Lung (tissue), 12 donors: Measurements from ENCODE around the gene TRPV5. TPM values are rescaled to one million over a fixed set of nuclear protein-coding genes. Genes with fewer than 3 reads are reported as not detected.

Experiments
- ATAC-seq: fragments of 200-7000 bp; cut with Tn5 transposase; one replicate; pipeline ENCODE4 v1.9.1; 2020; ENCODE audit warnings: moderate number of reproducible peaks; ENCODE audit not compliant: insufficient read depth, low FRiP score
- DNase-seq, 3 donors: peaks; one replicate each; pipeline ENCODE4 v3.0.0-alpha.2; 2013 to 2017
- H3K27ac ChIP-seq, 2 donors: one replicate each; pipeline ENCODE4 v1.5.1; 2013; ENCODE audit warnings: mild to moderate bottlenecking in 2 of 2, moderate library complexity in 2 of 2, control low read depth in 1 of 2, inconsistent platforms in 1 of 2, low read depth in 1 of 2, low read length in 1 of 2
- H3K27me3 ChIP-seq, 3 donors: one replicate each; pipeline ENCODE4 v1.5.1; 2013; ENCODE audit warnings: low read length in 2 of 3; ENCODE audit not compliant: control insufficient read depth in 3 of 3, insufficient read depth in 3 of 3
- H3K36me3 ChIP-seq, 4 donors: one replicate each; pipeline ENCODE4 v1.5.1; 2013; ENCODE audit warnings: low read length in 4 of 4, mild to moderate bottlenecking in 1 of 4, moderate library complexity in 1 of 4; ENCODE audit not compliant: control insufficient read depth in 4 of 4, insufficient read depth in 4 of 4
- H3K4me1 ChIP-seq, 5 donors: one replicate each; pipeline ENCODE4 v1.5.1; 2013; ENCODE audit warnings: low read length in 5 of 5, mild to moderate bottlenecking in 2 of 5, moderate library complexity in 1 of 5; ENCODE audit not compliant: control insufficient read depth in 5 of 5, insufficient read depth in 5 of 5
- H3K4me3 ChIP-seq: one replicate; pipeline ENCODE4 v1.5.1; 2013; ENCODE audit warnings: mild to moderate bottlenecking, control low read depth, moderate library complexity
- H3K9ac ChIP-seq, 2 donors: one replicate each; pipeline ENCODE4 v1.5.1; 2013; ENCODE audit warnings: low read length in 2 of 2, control low read depth in 1 of 2; ENCODE audit not compliant: insufficient read depth in 1 of 2
- H3K9me3 ChIP-seq, 4 donors: one replicate each; pipeline ENCODE4 v1.5.1; 2013; ENCODE audit warnings: low read length in 3 of 4, mild to moderate bottlenecking in 1 of 4, moderate library complexity in 1 of 4; ENCODE audit not compliant: control insufficient read depth in 4 of 4, insufficient read depth in 3 of 4
- WGBS, 2 donors: extraction: QIAGEN DNeasy Blood & Tissue Kit; methylation state at CpG; one replicate each; pipeline ENCODE4 v1.1.7; 2013; 5-methylcytosine and 5-hydroxymethylcytosine counted together
- polyA plus RNA-seq, 2 donors: library from polyadenylated mRNA; stranded (reverse); fragments of 200-250 nt; gene quantifications; one replicate each; pipeline ENCODE4 v1.2.1, GENCODE V29; 2013
- total RNA-seq, 2 donors: library from RNA; depleted of rRNA in 1 of 2; stranded (reverse); fragments of >200 nt in 1 of 2; gene quantifications; one replicate each; pipeline ENCODE4 v1.2.1, GENCODE V29; 2014 to 2021
- TF ChIP-seq, protein P1 (sequence below): IDR thresholded peaks from 2 replicates; pipeline ENCODE4 v1.5.1; 2012; ENCODE audit warnings: mild to moderate bottlenecking; ENCODE audit errors: control extremely low read depth, extremely low read depth
- donor health status: control.
- donor health status: control.
- donor health status: Bipolar disorder and iron deficiency.
- donor health status: healthy.
- donor health status: DM: yes; HTN: yes; CAD: no.

TRPV5 gene
- total and polyA plus RNA-seq, 4 donors = 0.05 TPM; not detected in 3

- H3K4me1 ChIP-seq = peaks cover 0 to 18% (median 0%) of the 10 kb centered on the region in 5 donors
- TF ChIP-seq, protein P1, sequence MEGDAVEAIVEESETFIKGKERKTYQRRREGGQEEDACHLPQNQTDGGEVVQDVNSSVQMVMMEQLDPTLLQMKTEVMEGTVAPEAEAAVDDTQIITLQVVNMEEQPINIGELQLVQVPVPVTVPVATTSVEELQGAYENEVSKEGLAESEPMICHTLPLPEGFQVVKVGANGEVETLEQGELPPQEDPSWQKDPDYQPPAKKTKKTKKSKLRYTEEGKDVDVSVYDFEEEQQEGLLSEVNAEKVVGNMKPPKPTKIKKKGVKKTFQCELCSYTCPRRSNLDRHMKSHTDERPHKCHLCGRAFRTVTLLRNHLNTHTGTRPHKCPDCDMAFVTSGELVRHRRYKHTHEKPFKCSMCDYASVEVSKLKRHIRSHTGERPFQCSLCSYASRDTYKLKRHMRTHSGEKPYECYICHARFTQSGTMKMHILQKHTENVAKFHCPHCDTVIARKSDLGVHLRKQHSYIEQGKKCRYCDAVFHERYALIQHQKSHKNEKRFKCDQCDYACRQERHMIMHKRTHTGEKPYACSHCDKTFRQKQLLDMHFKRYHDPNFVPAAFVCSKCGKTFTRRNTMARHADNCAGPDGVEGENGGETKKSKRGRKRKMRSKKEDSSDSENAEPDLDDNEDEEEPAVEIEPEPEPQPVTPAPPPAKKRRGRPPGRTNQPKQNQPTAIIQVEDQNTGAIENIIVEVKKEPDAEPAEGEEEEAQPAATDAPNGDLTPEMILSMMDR = no peak
- H3K4me3 ChIP-seq = no peak overlapping the region
- no peak overlapping the region for H3K27ac ChIP-seq
- DNase-seq = no peak
- no peak overlapping the region for H3K9ac ChIP-seq
- no peaks in the 10 kb centered on the region for H3K9me3 ChIP-seq
- 89 to 96% methylated on average over 4 of the region's 4 CpGs for WGBS, 2 donors
- peaks cover 0 to 9% (median 8%) of the 10 kb centered on the region in 4 donors for H3K36me3 ChIP-seq
- ATAC-seq = no peak
- H3K27me3 ChIP-seq = no peaks in the 10 kb centered on the region
Measured at GRCh38 chr7:142862351-142862750, 71.2 kb downstream of the TRPV5 start.

- Histone ChIP-seq H3K9ac (no peak overlapping the region), H3K27me3 (no peaks in the 10 kb centered on the region), H3K36me3 (peaks cover 0 to 9% (median 8%) of the 10 kb centered on the region in 4 donors), H3K9me3 (no peaks in the 10 kb centered on the region), H3K4me3 (no peak overlapping the region), H3K27ac (no peak overlapping the region), H3K4me1 (peaks cover 0 to 24% (median 4%) of the 10 kb centered on the region in 5 donors)
- TF ChIP-seq, protein P1 = no peak
- WGBS, 2 donors = 80 to 86% methylated on average over 3 of the region's 3 CpGs
- ATAC-seq = no peak
- DNase-seq = no peak
Measured at GRCh38 chr7:142860968-142861367, 72.6 kb downstream of the TRPV5 start.

DNA sequence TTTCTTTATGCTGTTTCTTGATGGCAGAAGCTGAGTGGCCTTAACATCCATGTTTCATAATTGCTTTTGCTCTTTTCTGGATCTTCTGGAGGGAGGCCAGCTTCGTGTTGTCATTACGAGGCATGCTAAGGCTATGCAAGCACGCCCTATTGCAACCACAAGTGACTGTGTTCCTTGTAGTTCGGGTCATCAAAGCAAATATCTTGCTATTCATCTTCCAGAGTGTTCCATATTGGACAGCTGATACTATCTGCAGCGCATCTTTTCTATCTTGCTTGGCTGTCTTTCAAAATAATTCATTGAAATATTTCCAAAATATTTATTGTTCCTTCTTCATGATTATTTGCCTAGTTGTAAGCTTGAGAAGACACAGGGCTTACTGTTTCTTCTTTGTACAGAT is 73.7 kb downstream of the TRPV5 start:
- peaks cover 0 to 25% (median 6%) of the 10 kb centered on the region in 5 donors for H3K4me1 ChIP-seq
- H3K4me3 ChIP-seq = no peak overlapping the region
- TF ChIP-seq, protein P1 = no peak
- peaks cover 0 to 9% (median 8%) of the 10 kb centered on the region in 4 donors for H3K36me3 ChIP-seq
- DNase-seq (peak; percentile 73 to 88 (median 85)), ATAC-seq (no peak)
- no peaks in the 10 kb centered on the region for H3K9me3 ChIP-seq
- no peak overlapping the region for H3K27ac ChIP-seq
- no peaks in the 10 kb centered on the region for H3K27me3 ChIP-seq
- WGBS, 2 donors = 33 to 43% methylated on average over 5 of the region's 5 CpGs
- H3K9ac ChIP-seq = no peak overlapping the region

DNA sequence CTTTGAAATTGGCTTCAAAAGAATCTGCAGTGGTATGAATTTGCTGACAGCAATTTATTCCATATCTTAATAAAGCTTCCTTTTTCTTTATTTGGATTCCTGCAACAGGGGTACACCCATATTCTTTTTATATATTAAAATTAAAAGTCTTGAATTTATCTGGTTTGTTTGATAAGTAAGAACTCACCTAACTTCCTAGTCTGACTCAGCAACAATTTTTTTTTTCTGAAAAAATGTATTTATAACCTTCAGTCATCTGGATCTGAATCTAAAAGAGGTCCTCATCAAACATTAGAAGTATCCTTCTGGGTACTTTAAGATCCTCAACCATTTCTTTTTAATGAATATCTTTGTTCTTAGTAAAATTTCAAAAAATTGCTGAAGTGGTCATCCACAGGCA is 74.1 kb downstream of the TRPV5 start:
- no peak for ATAC-seq
- peaks cover 0 to 24% (median 6%) of the 10 kb centered on the region in 5 donors for H3K4me1 ChIP-seq

More for the DNA sequence above, 74.1 kb downstream of the TRPV5 start:
- peak in 1 of 3 donors; percentile 8 for DNase-seq
- Histone ChIP-seq H3K27me3 (no peaks in the 10 kb centered on the region), H3K36me3 (peaks cover 0 to 9% (median 8%) of the 10 kb centered on the region in 4 donors), H3K4me3 (no peak overlapping the region), H3K9ac (no peak overlapping the region), H3K27ac (no peak overlapping the region), H3K9me3 (no peaks in the 10 kb centered on the region)
- TF ChIP-seq, protein P1 = no peak
